WERI-Rb-1 (cell line): ENCODE results near the gene CACNA2D1.

Experiments
- DNase-seq: peaks from one replicate; pipeline ENCODE4 v3.0.0-alpha.2; 2020
- H3K27ac ChIP-seq: fragments of 250-450 bp; sonication (Bioruptor Pico); 2 replicates; pipeline ENCODE4 v1.5.1; 2020; ENCODE audit warnings: mild to moderate bottlenecking, moderate library complexity
- H3K27me3 ChIP-seq: fragments of 250-450 bp; sonication (Bioruptor Pico); 2 replicates; pipeline ENCODE4 v1.5.1; 2021; ENCODE audit warnings: mild to moderate bottlenecking, low read depth, moderate library complexity; ENCODE audit not compliant: insufficient read depth, severe bottlenecking
- H3K36me3 ChIP-seq: fragments of 250-450 bp; sonication (Bioruptor Pico); 2 replicates; pipeline ENCODE4 v1.5.1; 2020; ENCODE audit warnings: mild to moderate bottlenecking, moderate library complexity
- H3K4me3 ChIP-seq: 2 replicates; pipeline ENCODE4 v1.5.1; 2011; ENCODE audit warnings: low read depth, mild to moderate bottlenecking, control low read depth, low read length
- H3K9me3 ChIP-seq: fragments of 250-450 bp; sonication (Bioruptor Pico); 2 replicates; pipeline ENCODE4 v1.5.1; 2021; ENCODE audit warnings: mild to moderate bottlenecking, moderate library complexity; ENCODE audit not compliant: severe bottlenecking
- CTCF ChIP-seq: IDR thresholded peaks from 2 replicates; pipeline ENCODE4 v1.5.1; 2011; ENCODE audit warnings: low read depth, mild to moderate bottlenecking, control low read depth, inconsistent platforms, low read length

The CACNA2D1 gene

GRCh38 chr7:82319674-82320118 lies 123.9 kb downstream of the CACNA2D1 start:
- Histone ChIP-seq H3K9me3 (no peaks in the 10 kb centered on the region), H3K27me3 (no peaks in the 10 kb centered on the region), H3K4me3 (no peak overlapping the region), H3K36me3 (no peaks in the 10 kb centered on the region), H3K27ac (no peak overlapping the region)
- no peak for DNase-seq
- TF ChIP-seq CTCF: no peak

GRCh38 chr7:82318786-82319185 lies 124.8 kb downstream of the CACNA2D1 start:
- Histone ChIP-seq H3K27me3 (no peaks in the 10 kb centered on the region), H3K9me3 (no peaks in the 10 kb centered on the region), H3K36me3 (no peaks in the 10 kb centered on the region), H3K27ac (no peak overlapping the region), H3K4me3 (no peak overlapping the region)
- DNase-seq: no peak
- no peak for TF ChIP-seq CTCF

- Histone ChIP-seq H3K36me3 (no peaks in the 10 kb centered on the region), H3K9me3 (no peaks in the 10 kb centered on the region), H3K27me3 (no peaks in the 10 kb centered on the region), H3K4me3 (no peak overlapping the region), H3K27ac (no peak overlapping the region)
- TF ChIP-seq CTCF: no peak
- DNase-seq: no peak
Measured at GRCh38 chr7:82317760-82318159, 125.8 kb downstream of the CACNA2D1 start.

GRCh38 chr7:82317257-82317721 lies 126.3 kb downstream of the CACNA2D1 start:
- no peaks in the 10 kb centered on the region for H3K27me3 ChIP-seq
- no peak for DNase-seq
- H3K27ac ChIP-seq: no peak overlapping the region
- H3K36me3 ChIP-seq: no peaks in the 10 kb centered on the region
- no peaks in the 10 kb centered on the region for H3K9me3 ChIP-seq
- no peak overlapping the region for H3K4me3 ChIP-seq
- no peak for TF ChIP-seq CTCF

- Histone ChIP-seq H3K27ac (no peak overlapping the region), H3K36me3 (no peaks in the 10 kb centered on the region), H3K9me3 (no peaks in the 10 kb centered on the region), H3K4me3 (no peak overlapping the region), H3K27me3 (no peaks in the 10 kb centered on the region)
- TF ChIP-seq CTCF: no peak
- no peak for DNase-seq
Measured at GRCh38 chr7:82313269-82313668, 130.3 kb downstream of the CACNA2D1 start.

GRCh38 chr7:82312646-82313045 lies 130.9 kb downstream of the CACNA2D1 start:
- H3K36me3 ChIP-seq: no peaks in the 10 kb centered on the region
- H3K27me3 ChIP-seq: no peaks in the 10 kb centered on the region
- H3K27ac ChIP-seq: no peak overlapping the region
- DNase-seq: no peak
- H3K4me3 ChIP-seq: no peak overlapping the region
- no peak for TF ChIP-seq CTCF
- no peaks in the 10 kb centered on the region for H3K9me3 ChIP-seq
